HG03066 (cell line): Measurements from ENCODE around the gene ST7L.
"Not testable (repeated sequence)": the region's sequence is repeated elsewhere in the genome, so short reads cannot be mapped to it uniquely, and the experiment has no call there.

Source experiments
- ATAC-seq: cut with Tn5 transposase; IDR thresholded peaks from one replicate; pipeline ENCODE4 v1.9.1; 2021; ENCODE audit warnings: low read depth; ENCODE audit not compliant: unreplicated experiment

The ST7L gene, protein sequence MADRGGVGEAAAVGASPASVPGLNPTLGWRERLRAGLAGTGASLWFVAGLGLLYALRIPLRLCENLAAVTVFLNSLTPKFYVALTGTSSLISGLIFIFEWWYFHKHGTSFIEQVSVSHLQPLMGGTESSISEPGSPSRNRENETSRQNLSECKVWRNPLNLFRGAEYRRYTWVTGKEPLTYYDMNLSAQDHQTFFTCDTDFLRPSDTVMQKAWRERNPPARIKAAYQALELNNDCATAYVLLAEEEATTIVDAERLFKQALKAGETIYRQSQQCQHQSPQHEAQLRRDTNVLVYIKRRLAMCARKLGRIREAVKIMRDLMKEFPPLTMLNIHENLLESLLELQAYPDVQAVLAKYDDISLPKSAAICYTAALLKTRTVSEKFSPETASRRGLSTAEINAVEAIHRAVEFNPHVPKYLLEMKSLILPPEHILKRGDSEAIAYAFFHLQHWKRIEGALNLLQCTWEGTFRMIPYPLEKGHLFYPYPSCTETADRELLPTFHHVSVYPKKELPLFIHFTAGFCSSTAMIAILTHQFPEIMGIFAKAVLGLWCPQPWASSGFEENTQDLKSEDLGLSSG

DNA sequence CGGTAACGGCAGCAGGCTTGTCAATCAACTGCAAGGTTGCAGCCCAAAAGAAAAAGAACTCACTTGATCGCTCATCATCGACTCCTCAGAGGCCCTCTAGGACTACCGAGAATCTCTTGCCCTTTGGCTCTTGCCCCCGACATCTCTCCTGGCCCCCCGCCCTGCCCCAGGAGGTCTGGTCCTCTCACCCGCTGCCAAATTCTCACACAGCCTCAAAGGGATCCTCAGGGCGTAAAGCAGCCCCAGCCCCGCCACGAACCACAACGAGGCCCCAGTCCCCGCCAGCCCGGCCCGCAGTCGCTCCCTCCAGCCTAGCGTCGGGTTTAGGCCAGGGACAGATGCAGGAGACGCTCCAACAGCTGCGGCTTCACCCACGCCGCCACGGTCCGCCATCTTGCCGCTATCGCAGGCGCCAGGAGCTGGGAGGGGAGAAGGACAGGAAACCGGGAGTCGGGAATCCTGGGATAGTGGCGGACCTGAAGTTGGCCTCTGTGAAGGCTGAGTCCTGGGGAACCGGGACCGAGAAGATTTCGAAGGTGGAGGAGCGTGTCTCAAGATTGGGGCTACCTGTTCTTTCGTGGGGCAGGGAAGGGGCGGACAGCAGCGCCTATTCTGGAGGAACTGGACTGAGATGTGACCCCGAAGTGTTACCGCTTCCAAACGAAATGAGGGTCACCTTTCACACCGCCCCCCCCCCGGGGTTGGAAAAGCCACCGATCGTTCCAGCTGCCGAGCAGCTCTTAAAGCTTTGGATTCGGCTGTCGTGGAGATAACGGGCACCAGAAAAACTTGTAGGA lies at the start of gene ST7L:
ST7L (minus strand) TSS at position 421 of the 797 bp plus-strand sequence; CDS start at position 393, 28 bp downstream.
- ATAC-seq = no peak

DNA sequence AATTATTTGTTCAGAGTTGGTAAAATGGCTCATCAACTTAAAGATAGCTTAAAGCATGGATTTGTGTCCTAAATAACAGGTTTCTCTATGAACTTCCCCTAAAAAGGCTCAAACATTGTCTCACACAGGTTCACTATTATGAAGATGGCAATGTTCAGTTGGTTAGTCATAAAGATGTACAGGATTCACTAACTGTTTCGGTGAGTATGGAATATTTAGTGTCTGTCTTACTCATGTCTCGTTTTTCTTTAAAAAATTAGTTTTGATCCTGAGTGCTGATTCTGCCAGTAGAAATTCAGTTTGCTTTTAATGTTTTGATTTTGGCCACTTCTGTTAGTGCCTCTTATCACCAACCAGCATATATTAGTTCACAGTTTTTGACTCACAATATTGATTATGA lies 48.0 kb upstream of the ST7L start:
- no peak for ATAC-seq

DNA sequence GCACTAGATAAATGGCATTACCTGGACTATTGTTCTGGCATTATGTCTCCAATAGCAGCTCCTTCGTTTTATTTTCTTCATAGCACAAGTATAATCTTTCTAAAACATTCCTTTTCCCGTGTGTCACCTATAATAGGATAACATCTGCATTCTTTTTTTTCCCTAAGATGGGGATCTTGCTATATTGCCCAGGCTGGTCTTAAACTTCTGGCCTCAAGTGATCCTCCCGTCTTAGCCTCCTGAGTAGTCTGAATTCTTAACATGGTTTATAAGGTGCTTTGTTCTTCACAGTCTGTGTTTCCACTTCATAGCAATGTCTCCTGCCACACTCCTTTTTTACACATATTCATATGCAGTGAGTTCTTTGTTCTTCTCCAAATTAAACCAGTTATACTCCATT lies 46.9 kb upstream of the ST7L start:
- no peak for ATAC-seq

DNA sequence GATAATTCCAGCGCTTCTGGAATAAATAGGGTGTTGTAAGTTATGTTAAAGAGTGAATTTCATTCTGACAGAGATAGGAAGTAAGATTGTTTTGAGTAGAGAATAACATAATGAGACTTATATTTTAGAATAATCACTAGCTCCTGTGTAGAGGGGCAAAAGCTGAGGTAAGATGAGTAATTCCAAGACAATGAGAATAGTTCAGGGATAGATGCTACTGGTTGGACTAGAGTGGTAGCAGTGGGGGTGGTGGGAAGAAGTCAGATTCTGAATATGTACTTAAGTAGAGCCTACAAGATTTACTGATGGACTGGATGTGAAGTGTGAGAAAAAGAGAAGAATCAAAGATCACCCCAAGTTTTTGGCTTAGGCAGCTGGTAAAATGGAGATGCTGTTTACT lies 32.3 kb upstream of the ST7L start:
- ATAC-seq = no peak

DNA sequence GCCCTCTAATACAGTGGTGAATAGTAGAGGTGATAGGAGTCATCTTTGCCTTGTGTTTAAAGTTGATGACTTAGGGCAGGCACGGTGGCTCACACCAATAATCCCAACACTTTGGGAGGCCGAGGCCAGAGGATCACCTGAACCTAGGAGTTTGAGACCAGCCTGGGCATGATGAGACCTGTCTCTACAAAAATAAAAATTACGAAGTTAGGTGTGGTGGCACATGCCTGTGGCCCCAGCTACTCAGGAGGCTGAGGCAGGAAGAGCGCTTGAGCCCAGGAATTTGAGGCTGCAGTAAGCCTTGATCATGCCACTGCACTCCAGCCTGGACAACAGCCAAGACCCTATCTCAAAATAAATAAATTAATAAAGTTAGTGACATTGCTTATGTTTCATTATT lies 27.3 kb upstream of the ST7L start:
- no peak for ATAC-seq

DNA sequence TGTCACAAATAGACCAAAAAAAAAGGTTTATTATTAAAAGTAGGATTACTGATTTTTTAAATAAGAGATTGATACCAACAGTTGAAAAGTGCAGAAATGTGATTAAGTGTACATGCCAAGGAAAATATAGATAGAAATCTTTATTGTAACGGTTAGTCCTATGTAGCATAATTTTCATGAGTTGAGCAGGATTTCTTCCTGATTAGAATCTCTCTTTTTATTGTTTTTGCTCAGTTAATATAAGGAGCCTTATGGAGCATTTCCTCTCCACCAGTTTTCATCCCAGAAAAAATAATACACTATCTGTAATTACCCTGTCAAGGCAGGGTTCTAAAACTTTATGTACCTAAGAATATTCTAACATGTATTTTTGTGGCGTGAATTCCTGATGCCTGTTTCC lies 24.1 kb upstream of the ST7L start:
- no peak for ATAC-seq

DNA sequence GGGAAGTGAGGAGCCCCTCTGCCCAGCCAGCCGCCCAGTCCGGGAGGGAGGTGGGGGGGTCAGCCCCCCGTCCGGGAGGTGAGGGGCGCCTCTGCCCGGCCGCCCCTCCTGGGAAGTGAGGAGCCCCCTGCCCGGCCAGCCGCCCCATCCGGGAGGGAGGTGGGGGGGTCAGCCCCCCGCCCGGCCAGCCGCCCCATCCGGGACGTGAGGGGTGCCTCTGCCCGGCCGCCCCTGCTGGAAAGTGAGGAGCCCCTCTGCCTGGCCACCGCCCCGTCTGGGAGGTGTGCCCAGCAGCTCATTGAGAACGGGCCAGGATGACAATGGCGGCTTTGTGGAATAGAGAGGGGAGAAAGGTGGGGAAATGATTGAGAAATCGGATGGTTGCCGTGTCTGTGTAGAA lies 21.5 kb upstream of the ST7L start:
- not testable (repeated sequence) for ATAC-seq

DNA sequence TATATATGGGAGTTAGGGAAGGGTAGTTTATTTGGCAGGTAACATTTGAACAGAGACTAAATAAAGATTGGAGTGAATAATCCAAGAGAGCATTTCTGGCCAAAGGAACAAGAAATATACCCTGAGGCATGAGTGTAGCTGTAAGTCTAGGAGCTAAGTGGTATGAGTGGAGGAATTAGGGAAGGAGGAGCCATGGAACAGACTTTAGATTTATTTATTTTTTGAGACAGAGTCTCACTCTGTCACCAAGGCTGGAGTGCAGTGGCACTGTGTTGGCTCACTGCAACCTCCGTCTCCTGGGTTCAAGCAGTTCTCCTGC lies 19.1 kb upstream of the ST7L start:
- ATAC-seq = no peak

DNA sequence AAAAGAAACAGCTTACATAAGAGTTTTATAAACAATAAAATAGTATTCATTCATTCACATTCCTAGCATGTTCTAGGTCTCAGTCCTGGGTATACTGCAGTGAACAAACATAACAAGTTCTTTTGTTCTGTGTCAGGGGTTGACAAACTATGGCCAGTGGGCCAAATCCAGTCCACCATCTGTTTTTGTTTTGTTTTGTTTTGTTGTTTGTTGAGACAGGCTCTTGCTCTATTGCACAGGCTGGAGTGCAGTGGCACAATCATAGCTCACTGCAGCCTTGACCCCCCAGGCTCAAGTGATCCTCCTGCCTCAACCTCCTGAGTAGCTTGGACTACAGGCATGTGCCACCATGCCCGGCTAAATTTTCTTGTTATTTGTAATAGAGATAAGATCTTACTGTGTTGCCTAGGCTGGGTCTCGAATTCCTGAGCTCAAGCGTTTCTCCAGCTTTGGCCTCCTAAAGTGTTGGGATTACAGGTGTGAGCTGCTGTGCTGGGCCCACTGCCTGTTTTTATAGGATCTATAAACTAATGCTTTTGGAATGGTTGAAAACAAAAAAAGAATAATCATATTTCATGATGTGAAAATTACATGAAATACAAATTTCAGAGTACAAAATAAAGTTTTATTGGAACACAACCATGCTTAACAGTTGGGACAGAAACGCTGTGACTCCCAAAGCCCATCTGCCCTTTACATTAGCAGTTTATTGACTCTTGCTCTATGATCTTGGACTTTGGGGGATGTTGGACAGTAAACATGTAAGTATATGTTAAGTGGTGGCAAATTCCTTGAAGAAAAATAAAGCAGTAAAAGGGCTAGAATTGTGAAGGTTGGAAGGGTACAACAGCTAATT lies 18.5 kb upstream of the ST7L start:
- ATAC-seq = no peak

DNA sequence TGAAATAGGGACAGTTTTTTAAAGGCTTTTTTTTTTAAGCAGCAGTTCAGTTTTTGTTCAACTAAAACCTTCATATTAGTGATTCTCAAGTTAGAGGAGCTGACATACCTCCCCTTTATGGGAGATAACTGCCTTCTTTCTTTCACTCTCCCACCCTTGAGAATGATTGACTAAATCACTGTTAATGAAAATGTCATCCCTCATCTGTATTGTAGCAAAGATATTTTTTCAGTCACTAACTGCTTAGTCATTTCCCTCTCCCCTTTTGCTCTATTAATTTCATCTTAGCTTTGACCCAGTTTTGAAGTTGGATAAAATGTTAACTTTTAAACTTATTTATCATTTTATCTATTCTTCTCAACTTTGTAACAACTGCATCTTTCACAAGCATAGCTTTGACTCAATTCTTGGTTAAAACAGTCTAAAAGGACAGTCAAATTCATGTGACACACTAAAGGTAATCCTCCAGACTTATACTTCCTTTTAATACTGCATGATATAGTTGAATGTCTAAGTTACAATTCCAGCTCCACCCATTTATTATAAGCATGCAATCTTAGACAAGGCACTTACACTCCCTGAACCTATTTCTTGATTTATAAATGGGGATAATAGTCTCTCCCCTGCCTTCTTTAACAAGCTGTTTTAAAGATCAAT lies 17.8 kb upstream of the ST7L start:
- ATAC-seq = peak; percentile 47

DNA sequence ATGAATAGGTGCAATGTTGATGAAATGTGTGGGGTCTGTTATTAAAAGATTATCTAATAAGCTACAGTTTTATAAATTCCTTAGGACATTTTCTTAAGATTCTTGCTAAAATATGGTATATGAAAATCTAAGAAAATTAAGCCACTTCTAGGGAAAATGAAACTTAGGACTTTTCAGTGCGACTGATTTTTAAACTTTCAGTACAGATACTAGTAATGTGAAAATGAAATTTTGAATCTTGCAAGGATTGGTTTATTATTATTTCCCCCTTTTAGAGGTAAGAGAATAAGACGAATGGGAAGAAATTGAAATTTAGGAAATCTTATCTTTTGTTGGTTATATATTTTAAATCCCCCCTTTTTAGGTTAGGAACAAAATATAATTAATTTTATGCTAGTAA lies 17.1 kb upstream of the ST7L start:
- ATAC-seq = no peak

DNA sequence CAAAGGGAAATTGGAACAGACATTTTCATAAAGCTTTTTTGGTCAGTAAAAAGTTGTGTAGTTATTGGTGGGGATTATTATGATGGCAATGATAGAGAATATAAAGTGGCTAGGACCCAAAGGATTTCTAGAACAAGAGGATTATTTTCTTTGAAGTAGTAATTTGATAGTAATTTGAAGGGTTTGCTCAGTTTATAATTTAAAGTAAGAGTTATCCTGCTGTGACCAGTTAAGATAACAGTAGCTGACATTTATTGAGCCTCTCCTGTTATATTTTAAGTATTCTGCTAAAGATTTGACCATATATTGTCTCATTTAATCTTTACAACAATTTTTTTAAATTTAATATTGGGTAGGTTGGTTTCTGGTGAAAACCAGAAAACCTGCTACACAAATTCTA lies 15.4 kb upstream of the ST7L start:
- no peak for ATAC-seq

DNA sequence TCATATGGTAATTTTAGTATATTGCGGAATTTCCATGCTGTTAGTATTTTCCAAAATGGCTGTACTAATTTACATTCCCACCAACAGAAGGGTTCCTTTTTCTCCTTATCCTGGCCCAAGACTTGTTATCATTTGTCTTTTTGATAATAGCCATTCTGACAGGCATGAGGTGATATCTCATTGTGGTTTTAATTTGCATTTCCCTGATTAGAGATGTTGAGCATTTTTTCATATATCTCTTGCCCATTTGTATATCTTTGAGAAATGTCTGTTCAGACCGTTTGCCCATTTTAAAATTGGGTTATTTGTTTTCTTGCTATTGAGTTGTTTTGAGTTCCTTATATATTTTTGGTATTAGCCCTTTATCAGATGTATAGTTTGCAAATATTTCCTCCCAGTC lies 14.7 kb upstream of the ST7L start:
- no peak for ATAC-seq

DNA sequence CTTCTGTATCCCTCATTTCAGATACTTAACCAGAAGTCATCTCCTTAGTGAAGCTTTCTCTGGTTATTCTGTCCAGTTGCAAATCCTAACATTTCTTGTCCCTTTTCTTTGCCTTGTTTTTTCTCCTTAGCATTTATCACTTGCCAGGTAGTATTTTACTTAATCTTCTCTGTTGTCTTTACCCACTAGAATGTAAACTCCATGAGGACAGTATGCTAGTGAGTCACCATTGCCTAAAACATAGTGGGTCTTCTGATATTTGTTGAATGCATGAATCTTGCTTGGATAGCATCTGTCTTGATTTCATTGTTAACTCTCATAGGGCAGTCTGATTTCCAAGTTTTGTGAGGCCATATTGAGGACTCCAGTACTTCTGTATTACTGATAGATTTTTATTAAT lies 10.3 kb upstream of the ST7L start:
- no peak for ATAC-seq

DNA sequence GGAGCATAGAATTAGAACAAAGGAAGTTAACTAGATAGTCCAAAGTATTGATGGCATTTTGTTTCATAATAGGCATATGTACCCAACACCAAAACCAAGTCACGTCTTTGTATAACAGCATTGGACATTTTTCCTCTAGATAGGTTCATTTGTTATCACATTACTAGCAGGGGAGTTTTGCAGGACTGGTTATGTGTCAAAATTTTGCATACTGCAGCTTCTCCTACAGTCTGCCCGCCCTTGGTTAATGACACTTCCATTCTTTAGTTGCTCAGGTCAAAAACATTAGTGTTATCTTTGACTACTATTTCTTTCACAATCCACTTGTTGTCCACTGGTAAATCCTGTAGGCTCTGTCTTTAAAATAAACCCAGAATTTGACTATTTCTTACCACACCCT lies 9.6 kb upstream of the ST7L start:
- no peak for ATAC-seq

DNA sequence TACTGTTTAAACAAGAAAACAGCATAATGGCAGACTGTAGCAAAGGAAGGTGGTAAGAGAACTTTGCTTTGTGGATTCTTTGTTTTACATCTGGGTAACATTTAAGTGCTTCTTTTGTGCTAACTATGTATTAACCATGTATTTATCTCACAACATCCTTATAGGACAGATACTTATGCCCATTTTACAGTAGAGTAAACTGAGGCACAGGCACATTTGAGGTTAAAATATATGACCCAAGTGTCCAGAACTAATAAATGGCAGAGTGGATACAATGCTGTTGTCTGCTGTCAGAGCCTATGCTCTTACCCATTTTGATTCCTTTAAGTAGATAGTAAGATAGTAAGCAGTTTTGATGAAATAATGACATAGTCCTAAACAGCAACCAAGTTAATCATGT lies 7.9 kb upstream of the ST7L start:
- ATAC-seq = no peak

DNA sequence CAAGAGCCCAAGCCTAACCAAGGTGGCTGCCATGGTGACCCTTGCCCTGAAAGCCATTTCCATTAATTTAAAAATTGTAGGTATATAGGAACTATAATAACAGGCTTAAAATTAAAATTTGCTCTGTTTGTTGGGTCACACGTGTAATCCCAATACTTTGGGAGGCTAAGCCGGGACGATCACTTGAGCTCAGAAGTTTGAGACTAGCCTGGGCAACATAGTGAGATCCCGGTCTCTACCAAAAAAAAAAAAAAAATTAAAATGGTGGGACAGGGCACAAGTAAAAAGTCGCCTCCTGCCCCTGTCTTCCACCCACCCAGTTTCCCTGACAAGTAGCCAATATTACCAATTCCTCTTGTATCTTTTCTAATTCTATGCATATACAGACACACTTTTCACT lies 7.3 kb upstream of the ST7L start:
- no peak for ATAC-seq

DNA sequence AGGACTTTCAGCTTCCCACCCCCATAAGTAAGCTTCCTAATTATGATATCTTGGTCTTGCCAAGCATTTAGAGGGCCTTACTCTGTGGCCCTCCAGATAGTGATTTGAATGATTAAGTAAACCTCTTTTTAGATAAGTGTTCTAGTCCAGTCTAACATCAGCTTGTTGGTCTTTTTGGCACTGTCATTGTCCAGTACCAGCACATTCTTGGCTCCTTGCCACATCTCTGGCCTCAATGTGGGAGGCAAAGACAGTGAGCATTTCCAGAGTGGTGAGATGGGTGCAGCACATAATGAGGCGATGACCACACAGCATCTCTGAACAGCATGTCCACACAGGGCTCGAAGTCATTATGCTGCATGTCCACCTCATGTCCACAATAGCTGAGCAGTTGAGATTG lies 6.8 kb upstream of the ST7L start:
- no peak for ATAC-seq

DNA sequence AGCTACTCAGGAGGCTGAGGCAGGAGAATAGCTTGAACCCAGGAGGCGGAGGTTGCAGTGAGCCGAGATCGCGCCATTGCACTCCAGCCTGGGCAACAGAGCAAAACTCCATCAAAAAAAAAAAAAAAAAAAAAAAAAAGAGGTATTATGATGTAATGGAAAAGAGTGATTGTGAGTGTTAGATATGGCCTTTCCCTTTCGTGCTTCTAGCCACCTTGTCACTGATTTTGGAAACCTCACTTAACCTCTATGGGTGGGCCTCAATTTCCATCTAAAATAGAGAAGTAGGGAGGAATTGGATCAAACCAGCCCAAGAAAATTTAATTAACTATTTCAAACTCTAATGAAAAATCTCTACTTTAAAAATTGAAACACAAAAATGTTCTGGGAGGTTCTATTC lies 5.6 kb upstream of the ST7L start:
- ATAC-seq = not testable (repeated sequence)

DNA sequence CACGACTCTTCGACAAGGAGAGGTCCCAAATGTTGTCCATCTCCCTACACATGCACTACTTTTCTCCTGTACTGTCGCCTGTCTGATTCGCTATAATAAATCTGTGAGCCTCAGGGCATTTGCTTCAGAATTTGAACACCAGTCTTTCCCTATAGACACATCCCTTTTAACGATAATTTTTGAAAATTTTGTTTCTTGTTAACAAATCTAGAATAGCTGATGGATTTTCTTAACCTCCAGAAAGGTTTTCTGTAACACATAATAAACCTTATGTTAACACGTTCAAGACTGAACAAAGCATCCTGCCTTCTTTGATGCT lies 1.4 kb upstream of the ST7L start:
- ATAC-seq = no peak
